Eye (tissue), 1 donor: ENCODE measurements around the gene KRTAP9-2.
A peak's percentile ranks its signal among the peaks of the same experiment; 100 is the strongest.
"Not testable (repeated sequence)": the region's sequence is repeated elsewhere in the genome, so short reads cannot be mapped to it uniquely, and the experiment has no call there.

ENCODE experiments used
- DNase-seq: peaks from one replicate; pipeline ENCODE4 v3.0.0-alpha.2; 2015

The KRTAP9-2 gene, protein sequence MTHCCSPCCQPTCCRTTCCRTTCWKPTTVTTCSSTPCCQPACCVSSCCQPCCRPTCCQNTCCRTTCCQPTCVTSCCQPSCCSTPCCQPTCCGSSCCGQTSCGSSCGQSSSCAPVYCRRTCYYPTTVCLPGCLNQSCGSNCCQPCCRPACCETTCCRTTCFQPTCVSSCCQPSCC

DNA sequence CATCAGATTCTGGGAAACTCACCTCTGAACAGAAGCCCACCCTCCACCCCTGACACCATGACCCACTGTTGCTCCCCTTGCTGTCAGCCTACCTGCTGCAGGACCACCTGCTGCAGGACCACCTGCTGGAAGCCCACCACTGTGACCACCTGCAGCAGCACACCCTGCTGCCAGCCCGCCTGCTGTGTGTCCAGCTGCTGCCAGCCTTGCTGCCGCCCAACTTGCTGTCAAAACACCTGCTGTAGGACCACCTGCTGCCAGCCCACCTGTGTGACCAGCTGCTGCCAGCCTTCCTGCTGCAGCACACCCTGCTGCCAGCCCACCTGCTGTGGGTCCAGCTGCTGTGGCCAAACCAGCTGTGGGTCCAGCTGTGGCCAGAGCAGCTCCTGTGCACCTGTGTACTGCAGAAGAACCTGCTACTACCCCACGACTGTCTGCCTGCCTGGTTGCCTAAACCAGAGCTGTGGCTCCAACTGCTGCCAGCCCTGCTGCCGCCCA is at the start of gene KRTAP9-2:
Gene KRTAP9-2, plus strand, starts transcription at position 51 of the 498 bp plus-strand sequence. Its CDS starts 7 bp downstream, at position 58.
- DNase-seq: not testable (repeated sequence)

DNA sequence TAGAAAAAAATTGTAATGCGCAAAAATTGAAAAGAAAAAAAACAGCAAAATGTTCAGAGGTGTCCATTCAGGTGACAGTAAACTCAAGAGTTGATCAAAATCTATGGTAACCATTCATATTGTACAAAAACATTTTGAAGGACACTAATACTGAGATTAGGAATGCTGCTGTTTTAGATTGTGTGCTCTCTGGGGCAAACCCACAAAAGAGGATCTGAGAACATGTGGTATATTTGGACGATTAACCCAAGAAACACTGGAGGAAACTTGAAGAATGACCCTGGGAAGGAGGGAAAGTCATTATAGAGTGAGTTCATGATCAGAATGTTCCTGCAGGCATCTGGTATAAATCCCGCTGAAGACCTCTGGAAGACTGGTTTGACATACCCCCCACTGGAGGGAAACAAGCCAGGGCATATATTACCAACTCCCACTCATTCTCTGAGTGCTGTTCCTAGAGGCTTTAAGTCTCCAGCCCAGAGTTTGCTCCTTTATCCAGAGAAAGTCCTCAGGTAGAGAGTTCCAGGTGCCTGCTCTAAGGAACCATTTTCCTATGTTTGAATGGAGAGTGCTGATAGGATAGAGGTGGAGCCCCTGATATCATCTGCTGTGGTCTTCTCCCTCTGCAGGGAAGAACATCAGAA is 49.6 kb upstream of the KRTAP9-2 start:
- DNase-seq: no peak

DNA sequence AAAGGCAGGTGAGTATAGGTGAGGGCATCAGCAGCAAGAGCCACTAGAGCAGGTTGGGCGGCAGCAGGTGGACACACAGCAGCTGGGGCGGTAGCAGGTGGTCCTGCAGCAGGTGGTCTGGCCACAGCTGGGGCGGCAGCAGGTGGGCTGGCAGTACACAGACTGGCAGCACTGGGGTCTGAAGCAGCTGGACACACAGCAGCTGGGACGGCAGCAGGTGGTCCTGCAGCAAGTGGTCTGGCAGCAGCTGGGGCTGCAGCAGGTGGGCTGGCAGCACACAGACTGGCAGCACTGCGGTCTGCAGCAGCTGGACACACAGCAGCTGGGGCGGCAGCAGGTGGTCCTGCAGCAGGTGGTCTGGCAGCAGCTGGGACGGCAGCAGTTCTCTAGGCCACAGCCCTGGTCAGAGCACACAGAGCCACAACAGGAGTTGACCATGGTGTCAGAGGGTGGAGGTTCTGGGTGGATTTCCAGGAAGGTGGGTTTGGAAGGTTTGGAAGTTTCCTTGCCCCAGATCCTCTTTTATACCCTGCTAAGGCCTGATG is 48.6 kb upstream of the KRTAP9-2 start, which contains the start of gene KRTAP4-2:
Gene KRTAP4-2, minus strand, starts transcription at position 495 of the 545 bp plus-strand sequence. Its CDS starts 57 bp downstream, at position 438.
- DNase-seq: no peak

DNA sequence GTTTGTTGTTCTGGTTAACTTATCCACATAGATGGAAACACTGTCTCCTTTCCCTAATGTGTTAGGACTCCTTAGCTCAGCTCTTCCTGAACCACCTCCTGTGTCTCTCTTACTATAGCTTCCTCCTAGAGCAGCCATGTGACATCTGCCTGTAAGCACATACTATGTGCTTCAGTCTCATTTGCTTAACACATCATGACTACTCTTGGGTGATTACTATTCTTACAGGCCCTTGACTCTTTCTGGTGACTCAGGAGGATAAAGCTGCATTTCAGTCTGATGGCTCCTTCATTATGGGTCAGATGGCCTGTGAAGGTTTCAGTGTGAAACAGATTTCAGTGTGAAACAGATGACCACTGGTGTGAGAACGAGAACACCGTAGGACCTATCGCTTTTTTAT is 48.1 kb upstream of the KRTAP9-2 start:
- no peak for DNase-seq

DNA sequence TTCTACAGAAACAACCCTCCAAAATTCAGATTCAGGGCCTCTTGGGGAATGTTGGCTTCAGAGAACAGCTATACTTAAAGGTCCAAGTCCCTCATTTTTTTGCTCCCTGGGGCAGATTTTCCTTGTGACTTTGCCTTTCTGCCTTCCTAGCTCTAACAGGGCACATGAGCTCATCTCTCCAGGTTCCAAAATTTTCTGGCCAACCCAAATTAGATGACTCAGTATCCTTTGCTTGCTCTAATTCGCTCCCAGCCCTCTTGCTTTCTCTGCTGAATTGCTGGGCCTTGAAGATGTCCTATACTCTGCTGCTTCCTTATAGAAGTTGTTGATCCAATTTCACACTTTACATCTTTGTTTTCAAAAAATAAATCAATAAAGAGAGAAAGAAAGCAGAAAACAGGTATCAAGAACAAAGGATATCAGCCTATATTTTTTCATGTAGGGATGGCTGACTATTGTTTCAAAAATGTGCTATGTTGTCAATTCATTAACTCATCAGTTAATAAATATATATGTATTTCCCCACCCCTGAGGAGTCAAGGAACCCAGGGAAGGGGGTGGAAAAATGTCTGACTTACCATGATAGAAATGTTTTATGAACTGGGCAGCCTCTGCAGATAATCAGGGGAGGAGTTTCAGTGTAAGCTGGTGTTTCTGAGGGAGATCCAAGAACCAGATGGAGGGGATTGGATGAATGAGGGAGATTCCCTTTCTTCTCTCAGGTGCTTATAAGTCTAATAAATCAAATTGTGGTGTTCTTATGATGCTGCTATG is 47.4 kb upstream of the KRTAP9-2 start:
- DNase-seq: no peak

DNA sequence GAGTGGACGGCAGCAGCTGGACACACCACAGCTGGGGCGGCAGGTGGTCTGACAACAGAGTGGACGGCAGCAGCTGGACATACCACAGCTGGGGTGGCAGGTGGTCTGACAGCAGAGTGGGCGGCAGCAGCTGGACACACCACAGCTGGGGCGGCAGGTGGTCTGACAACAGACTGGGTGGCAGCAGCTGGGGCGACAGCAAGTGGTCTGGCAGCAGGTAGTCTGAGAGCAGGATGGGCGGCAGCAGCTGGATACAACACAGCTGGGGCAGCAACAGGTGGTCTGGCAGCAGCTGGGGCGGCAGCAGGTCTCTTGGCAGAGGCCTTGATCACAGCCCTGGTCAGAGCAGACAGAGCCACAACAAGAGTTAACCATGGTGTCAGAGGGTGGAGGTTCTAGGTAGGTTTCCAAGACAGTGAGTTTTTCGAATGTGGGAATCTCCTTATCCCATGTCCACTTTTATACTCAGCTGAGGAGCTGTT is 41.9 kb upstream of the KRTAP9-2 start, which contains the start of gene KRTAP4-1:
Gene KRTAP4-1, minus strand, starts transcription at position 432 of the 482 bp plus-strand sequence. Its CDS starts 57 bp downstream, at position 375.
- DNase-seq: no peak

DNA sequence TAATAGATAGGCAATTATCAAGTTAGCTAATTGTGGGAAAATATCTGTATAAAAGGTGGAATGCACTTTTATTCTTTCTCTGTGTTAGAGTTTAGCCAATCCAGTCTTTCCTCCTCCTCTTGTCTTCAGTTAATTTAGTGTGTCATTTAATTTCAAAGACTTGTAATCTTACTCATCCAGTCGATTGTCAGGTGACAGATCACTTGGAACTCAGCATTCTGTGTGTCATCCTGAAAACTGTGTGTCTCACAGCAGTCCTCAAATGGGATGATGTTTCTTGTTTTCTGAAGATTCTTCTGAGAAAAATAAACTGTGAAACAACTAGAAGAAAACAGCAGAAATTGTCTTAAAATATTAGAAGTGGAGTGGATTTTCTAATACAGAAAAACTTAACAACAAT is 41.4 kb upstream of the KRTAP9-2 start:
- DNase-seq: no peak

DNA sequence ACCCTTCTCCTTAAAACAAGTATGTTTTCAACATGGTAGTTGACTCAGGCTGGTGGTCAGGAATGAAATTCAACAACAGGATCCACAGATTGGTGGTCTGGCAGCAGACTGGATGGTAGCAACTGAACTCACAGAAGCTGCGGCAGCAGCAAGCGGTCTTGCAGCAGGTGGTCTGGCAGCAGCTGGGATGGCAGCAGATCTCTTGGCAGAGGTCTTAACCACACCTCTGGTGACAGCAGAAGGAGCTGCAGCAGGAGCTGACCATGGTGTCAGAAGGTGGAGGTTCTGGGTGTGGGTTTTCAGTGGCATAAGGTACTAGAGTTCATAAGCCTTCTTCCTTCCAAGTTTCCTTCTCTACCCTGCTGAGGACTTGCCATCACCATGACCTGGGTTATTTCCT is 39.6 kb upstream of the KRTAP9-2 start:
- DNase-seq: no peak

DNA sequence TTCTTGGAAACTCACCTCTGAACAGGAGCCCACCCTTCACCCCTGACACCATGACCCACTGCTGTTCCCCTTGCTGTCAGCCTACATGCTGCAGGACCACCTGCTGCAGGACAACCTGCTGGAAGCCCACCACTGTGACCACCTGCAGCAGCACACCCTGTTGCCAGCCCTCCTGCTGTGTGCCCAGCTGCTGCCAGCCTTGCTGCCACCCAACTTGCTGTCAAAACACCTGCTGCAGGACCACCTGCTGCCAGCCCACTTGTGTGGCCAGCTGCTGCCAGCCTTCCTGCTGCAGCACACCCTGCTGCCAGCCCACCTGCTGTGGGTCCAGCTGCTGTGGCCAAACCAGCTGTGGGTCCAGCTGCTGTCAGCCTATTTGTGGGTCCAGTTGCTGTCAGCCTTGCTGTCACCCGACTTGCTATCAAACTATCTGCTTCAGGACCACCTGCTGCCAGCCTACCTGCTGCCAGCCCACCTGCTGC is 36.6 kb upstream of the KRTAP9-2 start, which contains the start of gene KRTAP9-1:
Gene KRTAP9-1, plus strand, starts transcription at position 51 of the 482 bp plus-strand sequence. Its CDS starts 0 bp downstream, at position 51.
- DNase-seq: not testable (repeated sequence)

DNA sequence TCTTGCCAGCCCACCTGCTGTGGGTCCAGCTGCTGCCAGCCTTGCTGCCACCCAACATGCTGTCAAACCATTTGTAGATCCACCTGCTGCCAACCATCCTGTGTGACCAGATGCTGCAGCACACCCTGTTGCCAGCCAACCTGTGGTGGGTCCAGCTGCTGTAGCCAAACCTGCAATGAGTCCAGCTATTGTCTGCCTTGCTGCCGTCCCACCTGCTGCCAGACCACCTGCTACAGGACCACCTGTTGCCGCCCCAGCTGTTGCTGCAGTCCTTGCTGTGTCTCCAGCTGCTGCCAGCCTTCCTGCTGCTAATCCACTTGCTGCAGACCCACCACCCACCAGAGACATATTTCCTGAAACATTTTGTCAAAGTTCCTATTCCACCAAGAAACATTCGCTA is 36.1 kb upstream of the KRTAP9-2 start:
- DNase-seq: no peak

DNA sequence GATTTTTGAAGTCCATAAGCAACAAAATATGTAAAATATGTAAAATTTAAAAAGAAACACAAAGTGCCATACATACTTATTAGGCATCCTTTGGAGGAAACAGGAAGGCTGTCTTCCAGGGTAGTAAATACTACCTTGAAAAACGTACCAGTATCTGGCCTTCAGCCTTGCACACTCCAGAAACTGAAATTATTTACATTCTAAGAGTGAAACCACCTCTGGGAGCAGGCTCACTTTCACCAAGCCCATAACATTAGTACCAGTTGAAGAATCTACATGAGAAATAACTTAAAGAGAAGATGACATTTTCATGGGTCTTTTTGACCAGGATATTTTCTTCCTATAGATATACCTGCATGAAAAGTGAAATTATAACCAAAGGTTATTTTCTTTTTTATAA is 30.4 kb upstream of the KRTAP9-2 start:
- no peak for DNase-seq

DNA sequence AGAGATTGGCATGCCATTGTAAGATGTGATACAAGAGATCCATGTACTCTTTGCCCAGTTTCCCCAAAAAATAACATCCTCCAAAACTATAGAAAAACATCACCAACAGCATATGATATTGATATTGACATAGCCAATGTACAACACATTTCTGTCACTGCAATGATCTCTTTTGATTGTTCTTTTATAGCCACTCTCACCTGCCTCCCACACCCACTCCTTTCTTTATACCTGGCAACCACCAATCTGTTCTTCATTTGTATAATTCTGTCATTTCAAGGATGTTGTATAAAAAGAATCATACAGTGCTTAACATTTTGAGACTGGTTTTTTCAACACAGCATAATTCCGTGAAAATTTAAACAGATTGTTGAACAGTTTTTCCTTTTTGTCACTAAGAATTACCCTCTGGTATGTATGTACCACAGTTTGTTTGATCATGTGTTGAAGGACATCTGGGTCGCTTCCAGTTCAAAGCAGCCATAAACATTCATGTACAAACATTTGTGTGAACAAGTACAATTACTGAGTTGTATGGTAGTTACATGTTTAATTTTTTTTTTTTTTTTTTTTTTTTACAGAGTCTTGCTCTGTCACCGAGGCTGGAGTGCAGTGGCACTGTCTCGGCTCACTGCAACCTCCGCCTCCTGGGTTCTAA is 26.9 kb upstream of the KRTAP9-2 start:
- DNase-seq: no peak

DNA sequence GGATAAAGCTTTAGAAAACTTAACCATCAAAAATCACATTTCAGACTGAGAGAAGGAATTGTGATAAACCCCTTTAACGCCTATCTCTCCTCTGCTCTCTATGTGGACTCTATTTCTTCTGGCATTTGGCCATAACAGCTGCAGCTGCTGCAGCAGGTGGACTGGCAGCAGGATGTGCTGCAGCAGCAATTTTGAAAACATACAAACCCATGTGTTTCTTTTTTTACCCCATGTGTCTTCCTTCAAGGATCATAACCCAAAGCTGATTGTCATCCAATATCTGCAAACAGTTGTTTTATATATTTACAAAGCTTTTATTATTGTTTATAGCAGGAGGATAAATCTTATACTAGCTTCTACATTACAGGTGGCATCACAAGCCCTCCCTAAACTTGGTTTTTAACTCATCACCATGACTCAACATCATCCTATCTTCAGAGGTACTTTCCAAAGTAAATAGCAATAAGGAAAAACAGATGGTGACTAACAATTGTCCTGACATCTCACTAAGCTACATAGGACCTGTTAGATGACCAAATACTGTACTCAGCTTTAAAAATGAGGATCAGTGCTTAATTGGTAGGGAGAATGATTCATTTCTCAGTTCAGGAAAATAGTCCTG is 14.5 kb upstream of the KRTAP9-2 start:
- DNase-seq: peak; percentile 20

DNA sequence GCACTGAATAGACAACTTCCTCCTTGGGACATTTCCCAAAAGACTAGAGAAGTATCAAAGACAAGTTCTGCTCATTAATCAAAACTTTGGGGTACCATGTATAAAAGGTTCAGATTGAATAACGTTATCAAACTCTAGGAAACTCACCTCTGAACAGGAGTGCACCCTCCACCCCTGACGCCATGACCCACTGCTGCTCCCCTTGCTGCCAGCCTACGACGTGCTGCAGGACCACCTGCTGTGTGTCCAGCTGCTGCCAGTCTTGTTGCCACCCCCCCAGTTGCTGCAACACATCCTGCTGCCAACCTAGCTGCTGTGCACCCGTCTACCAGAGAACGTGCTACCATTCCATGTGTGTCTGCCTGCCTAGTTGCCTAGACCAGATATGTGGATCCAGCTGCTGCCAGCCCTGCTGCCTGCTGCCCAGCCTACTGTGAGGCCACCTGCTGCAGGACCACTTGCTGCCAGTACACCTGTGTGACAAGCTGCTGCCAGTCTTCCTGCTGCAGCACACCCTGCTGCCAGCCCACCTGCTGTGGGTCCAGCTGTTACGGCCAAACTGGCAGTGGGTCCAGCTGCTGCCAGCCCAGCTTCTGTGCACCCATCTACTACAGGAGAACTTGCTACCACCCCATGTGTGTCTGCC is 13.8 kb upstream of the KRTAP9-2 start:
- no peak for DNase-seq

DNA sequence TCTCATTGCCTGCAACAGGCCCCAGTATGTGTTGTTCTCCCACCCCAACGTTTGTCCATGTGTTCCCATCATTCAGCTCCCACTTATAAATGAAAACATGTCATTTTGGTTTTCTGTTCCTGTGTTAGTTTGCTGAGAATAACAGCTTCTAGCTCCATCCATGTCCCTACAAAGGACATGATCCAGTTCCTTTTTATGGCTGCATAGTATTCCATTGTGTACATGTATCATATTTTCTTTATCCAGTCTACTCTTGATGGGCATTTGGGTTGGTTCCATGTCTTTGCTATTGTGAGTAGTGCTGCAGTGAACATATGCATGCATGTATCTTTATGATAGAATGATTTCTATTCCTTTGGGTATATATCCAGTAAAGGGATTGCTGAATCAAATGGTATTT is 10.8 kb upstream of the KRTAP9-2 start:
- DNase-seq: no peak

DNA sequence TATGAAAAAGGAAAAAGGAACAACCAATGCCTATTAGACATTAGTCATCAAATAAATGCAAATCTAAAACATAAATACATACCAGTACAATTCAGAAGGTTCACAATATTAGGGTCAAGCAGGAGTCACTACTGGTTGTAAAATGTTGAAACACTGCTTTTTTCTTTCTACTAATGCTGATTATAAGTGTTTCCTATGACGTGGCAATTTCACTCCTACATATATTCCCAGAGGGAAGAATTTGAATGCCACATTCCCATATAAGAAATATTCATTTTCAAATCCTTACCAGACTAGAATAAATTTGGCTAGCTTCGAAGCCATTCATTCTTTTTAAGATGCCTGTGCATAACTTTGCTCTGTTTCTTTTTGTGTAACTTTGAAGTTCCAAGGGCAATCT is 2.6 kb upstream of the KRTAP9-2 start:
- DNase-seq: no peak

DNA sequence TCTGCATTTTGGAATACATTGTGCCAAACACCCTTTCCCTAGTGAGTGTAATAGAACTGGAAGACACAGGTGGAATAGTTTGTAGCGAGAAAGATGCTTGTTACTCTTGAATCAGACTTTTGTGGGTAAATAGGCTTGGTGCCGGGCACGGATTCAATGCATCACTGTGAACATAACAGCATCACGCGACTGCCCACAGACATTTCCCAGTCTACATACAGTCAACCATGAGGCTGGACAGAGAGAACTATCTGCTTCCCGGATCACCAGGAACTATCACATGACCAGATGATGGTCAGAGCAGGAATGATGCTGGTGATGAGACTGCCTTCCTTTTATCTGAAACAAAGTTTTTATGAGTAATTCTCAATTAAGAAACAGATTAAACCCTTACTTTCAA is 397 bp upstream of the KRTAP9-2 start:
- no peak for DNase-seq

DNA sequence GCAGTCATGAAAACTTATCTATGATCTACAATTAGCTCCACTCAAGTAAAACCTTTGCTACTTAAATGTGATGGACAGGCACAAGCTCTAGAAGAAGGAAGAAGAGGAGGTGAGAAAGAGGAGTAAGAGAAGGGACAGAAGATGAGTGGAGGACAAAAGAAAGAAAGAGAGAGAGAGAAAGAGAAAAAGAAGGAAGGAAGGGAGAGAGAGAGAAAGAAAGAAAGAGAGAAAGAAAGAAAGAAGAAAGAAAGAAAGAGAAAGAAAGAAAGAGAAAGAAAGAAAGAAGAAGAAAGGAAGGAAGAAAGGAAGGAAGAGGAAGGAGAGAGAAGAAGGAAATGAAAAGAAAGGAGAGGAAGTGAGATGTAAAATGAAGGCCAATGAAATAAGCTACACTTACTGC is 3.6 kb downstream of the KRTAP9-2 start:
- DNase-seq: no peak

DNA sequence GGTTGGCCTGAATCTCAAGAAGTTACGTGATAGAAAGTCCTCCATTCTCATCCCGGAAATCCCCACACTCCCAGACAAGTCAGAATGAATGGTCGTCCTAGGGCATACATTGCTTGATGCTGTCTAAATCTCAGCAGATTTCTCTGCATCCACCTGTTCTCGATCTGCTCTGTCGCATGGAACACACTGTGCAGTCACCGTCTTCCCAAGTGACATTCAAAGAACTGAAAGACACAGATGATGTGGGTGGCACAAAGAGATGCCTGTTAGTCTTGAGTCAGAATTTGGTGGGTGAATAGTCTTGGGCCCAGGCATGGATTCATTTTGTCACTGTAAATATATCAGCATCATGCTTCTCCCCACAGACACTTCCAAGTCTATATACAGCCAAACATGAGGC is 5.3 kb downstream of the KRTAP9-2 start:
- DNase-seq: no peak

DNA sequence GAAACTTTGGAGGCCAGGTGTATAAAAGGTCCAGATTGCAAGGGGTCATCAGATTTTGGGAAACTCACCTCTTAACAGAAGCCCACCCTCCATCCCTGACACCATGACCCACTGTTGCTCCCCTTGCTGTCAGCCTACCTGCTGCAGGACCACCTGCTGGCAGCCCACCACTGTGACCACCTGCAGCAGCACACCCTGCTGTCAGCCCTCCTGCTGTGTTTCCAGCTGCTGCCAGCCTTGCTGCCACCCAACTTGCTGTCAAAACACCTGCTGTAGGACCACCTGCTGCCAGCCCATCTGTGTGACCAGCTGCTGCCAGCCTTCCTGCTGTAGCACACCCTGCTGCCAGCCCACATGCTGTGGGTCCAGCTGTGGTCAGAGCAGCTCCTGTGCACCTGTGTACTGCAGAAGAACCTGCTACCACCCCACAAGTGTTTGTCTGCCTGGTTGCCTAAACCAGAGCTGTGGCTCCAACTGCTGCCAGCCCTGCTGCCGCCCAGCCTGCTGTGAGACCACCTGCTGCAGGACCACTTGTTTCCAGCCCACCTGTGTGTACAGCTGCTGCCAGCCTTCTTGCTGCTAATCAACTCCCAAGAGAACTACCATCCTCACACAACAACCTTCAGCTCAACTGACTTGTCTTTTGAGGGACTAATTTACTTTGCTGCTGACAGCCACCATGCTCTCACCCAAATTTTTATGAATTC is 6.1 kb downstream of the KRTAP9-2 start, which contains the start of gene KRTAP9-3:
Gene KRTAP9-3, plus strand, starts transcription at position 51 of the 707 bp plus-strand sequence. Its CDS starts 53 bp downstream, at position 104.
- DNase-seq: not testable (repeated sequence)
